GM18873 (cell line): ENCODE data around the gene CCR7.

Experiments used
- ATAC-seq: cut with Tn5 transposase; IDR thresholded peaks from one replicate; pipeline ENCODE4 v1.9.1; 2021; ENCODE audit warnings: mild to moderate bottlenecking, moderate library complexity, moderate number of reproducible peaks; ENCODE audit not compliant: unreplicated experiment, low FRiP score

Gene CCR7

DNA sequence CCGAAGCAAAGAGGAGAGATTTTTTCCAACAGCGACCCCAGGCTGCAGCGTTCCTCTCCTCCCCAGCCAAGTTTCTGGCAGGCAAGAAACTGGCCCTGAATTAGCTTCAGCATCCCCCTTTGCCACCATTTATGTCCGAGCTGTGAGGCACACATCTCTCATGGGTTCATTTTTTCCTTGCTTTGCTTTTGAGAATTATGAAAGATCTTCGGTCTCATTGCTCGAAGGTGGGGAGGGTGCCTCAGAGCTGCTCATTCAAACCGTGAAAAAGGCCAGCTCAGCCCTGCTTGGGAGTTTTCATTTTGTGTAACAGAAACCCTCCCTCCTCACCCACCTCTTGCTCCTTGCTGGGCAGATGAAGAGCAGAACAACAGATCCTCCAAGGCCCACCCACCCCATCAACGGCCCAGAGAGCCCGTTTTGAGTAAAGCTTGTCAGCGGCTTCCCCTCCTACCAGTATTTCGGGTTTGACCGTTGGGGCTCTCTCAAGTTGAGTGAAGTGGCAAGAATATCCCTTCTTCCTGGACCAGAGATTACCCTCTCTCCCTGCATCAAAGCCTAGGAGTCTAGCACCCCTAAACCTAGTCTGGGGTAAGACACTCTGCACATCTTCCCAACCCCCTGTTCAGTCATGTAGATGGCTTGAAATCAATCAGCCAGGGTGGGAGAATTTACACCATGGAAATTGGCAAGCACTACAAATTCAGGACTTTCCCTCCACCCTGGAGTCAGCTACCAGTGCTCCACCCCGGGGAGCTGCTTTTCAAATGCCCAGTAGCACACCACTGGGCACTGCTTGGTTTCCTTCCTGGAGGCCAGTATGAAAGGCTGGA, 1.8 kb downstream of the CCR7 start:
- ATAC-seq, result no peak

DNA sequence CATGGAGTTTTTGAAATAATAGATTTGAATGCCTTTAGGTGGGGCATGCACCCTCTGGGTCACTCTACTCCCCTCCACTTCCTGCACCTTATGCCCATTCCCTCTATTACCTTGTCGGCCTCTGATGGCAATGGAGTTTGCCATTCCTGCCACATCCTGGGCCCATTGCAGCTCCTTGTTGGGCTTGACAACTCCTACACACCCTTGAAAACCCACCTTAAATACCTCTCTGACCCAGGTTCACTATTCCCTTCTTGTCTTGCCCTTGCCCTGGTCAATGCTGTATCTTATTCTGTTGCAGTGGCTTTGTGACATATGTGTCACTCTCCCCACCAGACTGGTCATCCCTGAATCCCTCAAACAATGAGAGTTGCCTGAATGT, 2.4 kb downstream of the CCR7 start:
- no peak for ATAC-seq

DNA sequence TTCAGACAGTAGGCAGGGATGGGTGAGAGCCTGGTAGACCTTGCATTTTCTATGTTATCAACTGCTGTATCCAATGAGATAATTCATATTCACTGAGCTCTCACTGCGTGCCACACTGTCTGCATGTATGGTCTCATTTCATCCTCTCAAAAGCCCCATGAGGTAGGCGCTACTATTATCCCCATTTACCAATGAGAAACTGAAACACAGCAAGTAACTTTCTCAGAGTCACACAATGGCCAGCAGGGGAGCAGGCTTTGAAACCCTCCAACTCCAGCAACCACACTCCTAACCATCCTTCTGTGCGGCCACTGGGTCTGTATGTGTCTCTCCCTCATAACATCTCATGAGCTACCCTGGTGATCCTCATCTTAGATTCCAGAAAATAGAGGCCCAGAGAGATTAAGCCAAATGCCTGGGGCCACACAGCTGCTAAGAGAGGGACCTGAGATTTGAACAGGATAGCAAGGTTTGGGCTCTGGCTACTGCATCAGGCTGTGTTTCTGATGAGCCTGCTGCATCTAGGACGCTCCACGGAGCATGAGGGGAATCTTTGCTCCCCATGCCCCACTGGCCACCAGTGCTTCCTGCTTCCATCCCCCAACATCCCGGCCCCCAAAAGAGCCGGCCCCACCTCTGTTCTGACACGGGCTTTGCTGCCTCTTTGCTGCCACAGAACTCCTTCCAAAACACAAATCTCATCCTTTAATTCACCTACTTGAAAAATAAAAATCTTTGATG, 3.2 kb downstream of the CCR7 start:
- ATAC-seq, result no peak

DNA sequence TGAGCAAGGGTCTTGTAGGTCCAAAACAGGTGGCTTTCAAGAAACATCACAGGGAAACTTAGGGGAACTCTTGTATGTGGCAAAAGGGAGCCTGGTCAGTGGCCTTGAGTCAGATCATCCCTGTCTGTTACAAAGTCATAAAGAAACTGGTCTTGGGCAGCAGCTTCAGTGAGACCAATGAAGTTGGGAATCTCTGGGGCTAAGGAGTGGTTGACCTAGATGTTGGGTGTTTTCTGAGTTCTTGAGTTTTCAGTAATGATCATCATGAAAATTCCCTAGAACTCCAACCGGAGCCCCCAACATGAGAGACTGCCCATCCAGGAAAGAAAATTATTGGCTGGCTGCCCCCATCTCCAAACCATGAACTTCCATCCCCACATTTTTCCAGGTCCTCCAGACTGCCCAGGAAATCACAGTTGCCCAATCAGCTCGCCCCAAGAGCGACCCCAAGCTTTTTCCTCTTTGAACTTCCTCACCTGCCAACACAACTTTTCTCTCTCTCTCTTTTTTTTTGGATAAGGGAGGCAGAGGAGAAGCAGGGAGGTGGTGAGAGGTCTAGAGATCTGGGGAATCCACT, 3.9 kb downstream of the CCR7 start:
- peak; percentile 27 for ATAC-seq

DNA sequence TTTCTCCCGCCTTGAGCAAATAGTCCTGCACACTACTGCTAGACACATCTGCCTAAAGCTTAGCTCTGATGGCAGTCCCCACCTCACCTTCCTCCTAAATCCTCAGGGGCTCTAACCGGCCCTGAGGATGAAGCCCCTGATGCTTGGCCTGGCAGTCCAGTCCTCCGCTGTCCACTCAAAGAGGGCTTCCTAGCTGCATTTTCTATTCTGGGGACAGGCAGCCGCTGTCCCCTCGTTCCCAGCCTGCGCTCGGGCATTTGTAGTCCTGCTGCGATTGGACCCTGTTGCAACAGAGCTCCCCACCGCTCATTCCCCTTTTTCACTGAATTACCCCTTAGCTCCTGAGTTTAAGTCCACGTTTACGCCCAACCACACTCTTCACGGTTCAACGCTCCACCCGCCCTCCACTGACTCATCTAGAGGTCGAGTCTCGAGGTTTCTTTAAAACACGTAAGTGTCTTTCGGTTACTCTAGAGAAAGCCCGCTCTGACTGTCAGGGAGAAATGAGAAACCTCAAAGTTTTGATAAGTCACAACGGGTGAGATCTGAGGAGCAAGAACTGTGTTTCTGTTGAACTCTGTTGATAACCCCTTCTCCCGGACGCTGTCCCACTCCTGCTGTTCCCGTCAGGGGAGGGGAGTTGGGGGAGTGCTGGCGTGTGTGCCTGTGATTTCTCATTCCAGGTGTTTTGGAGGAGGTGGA, 4.5 kb downstream of the CCR7 start:
- peak; percentile 40 for ATAC-seq

DNA sequence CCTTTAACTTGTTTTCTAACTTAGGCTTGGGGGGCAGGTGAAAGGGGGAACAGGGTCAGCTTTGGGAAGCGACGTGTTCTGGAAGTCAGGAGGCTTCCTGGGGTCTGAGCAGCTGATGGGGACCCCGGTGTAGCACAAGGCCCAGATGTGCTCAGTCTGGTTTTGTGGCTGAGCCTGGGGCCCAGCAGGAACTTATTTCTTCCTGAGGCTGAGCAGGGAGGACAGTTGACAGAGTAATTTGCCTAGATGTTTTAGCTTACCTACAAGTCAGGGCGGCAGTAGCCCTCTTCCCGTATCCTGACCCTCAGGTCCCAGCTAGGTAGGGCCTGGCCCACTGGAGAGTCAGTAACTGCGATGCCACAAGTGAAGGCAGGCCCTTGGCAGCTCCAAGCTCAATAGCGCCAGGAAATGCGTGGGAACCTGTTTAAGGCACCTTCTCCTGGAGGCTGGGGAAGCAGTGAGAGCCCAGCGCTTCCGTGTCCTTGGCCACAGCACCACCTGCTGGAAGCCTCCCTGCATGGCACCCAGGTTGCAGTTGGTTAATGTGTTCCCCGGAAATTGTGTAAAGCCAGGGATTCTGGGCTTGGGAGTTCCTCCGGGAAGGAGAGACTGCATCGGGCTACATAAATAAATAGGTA, 5.2 kb downstream of the CCR7 start:
- no peak for ATAC-seq

DNA sequence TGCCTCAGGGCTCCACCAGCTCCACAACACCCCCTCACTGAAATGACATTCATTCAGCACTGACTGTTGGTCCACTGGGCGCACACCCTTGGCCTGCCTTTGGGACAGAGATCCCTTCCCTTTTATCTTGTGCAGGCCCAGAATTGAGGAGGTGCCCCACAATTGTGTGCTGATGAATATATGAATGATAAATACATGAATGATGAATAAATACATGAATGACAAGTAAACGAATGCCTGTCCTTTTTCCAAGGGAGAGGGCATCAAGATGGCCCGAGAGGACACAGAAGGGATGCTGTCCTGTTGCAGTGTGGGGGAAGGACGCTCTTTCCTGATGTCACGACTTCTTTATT, 5.7 kb downstream of the CCR7 start:
- ATAC-seq, result no peak

DNA sequence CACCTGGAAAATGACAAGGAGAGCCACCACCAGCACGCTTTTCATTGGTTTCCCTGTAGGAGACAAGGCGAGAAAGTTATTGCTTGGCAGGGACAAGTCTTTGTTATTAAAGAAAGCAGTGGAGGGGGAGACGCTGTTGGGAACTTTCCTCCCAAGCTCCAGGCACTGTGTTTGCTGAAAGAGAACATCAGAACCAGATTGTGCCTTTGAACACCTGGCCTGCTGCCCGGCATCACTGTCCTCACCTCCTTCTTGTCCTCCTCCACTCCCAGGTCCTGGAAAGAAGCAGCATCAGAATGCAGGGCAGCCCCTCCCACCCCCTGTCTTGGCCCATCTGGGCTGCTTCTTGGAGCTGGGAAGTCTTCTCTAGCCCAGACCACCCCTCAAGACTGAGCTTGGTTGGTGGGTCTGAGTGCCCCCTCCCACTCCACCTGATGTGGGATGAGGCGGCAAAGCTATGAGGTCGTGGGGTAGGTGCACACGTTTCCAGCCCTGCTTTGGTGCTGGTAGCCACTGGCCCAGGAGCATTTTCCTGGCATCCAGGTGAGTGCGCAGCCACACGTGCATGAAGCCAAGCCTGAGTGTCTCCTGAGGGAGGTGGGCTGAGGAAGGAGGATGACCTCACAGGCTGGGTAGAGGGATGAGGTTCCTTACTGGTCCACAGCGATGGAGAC, 6.2 kb downstream of the CCR7 start:
- no peak for ATAC-seq

DNA sequence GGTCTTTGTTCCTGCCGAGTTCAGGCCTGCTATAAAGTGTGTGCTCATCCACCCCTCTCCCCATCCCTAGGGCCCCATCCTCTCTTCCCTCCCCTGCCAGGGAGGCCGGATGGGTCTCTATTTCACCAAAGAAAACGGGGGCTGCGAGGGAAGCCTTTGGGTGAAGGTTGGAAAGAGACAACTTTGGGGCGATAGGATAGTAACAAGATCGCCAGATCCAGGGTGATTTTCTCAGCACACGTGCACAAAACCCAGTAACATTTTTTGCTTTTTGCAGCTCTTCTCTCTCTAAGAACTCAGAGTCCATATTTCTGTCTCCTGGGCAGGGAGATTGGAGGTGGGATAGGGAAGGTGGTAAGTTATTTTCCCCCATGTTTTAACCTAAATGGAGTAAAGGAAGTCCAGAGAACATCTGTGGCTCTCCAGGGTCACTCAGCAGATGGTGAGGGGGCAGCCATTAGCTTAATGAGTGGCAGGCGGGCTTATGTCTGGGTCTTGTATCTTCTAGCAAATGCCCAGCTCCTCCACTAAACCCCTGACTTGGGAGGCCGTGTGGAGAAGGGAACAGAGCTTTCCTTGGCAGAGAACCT, 6.9 kb downstream of the CCR7 start:
- ATAC-seq, result no peak

DNA sequence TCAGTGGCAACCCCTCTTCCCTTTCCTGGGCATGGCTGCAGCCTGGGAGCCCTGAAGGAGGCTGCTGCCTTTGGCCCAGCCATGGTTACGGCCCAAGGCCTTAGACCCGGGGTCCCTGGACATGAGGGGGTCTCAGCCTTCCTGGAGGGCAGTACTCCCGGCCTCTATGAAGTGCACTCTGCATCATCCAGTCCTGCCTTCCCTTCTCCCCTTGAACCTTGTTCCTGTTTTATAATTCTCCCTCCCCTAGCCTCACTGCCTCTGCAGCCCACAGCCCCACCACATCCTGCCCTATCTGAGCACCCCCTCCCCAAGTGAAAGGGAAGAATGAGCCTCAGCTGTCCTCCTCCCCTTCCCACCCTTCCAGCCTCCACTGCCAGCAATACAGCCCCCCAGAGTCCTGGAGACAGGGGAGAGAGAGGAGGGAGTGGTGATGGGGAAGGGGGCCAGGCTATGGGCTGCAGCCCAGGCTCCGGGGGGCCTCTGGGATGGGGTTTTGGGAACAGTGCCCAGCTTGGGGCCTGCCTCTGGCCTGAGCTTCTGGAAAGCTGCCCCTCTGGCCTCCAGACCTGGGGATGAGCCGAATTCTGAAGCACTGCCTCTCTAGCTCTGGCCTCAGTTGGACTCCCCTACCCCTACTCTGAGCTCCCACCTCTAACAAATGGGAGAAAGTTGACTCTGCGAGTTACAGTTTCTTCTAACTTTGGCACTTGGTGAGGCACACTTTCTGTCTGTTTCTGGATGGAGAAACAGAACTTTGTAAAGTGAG, 7.6 kb downstream of the CCR7 start:
- ATAC-seq, result no peak

DNA sequence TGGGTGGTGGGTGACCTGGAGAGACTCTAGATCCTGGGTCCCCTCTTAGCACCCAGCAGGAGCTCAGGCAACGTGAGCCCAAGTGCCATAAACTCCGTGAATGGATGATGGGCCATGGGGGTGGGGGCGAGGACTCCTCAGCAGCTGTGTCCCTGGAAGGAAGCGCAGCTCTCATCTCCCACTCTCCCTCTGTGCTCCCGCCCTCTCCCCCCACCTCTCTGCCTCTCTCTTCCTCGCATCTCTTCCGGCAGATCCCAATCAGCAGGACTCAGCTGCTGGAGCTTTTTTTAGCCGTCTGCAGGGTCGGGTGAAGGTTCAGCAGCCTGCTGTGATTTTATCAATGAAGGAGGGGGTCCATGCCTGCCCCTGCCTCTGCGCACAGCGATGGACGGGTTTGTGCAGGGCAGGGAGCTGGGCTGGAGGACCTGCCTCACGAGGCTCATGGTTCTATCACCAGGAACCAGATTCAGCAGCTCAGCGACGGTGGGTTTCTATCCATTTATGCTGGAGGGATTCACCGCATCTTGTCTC, 8.3 kb downstream of the CCR7 start:
- no peak for ATAC-seq

DNA sequence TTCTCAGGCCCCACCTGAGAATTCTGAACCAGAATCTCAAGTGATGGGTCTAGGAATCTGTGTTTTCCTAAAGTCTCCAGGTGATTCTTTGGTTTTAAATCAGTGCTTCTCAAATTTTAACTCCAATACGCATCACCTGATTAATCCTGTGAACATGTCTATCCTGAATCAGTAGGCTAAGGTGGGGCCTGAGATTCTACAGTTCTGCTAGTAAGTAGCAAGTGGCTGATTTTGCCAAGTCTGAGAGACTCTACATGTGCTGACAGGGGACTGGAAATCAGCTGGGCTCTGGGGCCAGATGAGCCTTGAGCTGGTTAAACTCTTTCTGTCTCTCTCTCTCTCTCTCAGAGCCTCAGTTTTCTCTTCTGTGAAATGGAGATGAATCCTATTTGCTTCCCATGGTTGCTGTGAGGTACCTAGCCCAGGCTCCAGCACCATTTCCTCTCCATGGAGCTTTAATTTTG, 9.0 kb downstream of the CCR7 start:
- no peak for ATAC-seq

DNA sequence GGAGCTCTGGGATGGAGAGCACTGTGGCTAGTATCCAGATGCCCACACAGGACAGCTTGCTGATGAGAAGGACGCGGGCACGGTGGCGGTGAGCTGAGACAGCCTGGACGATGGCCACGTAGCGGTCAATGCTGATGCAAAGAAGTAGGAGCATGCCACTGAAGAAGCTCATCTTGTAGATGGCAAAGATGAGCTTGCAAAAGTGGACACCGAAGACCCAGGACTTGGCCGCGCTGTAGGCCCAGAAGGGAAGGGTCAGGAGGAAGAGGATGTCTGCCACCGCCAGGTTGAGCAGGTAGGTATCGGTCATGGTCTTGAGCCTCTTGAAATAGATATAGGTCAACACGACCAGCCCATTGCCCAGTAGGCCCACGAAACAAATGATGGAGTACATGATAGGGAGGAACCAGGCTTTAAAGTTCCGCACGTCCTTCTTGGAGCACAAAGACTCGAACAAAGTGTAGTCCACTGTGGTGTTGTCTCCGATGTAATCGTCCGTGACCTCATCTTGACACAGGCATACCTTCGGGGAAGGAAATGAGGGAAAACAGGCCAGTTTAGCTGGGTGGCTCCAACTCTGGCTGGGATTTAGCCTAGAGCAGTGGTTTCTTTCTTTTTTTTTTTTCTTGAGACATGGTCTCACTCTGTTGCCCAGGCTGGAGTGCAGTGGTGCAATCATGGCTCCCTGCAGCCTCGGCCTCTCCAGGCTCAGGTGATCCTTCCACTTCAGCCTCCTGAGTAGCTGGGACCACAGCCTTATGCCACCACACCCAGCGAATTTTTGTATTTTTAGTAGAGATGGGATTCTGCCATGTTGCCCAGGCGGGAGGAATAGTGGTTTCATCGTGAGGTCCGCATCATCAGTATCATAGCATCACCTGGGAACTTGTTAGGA, 9.7 kb downstream of the CCR7 start:
- ATAC-seq, result no peak

DNA sequence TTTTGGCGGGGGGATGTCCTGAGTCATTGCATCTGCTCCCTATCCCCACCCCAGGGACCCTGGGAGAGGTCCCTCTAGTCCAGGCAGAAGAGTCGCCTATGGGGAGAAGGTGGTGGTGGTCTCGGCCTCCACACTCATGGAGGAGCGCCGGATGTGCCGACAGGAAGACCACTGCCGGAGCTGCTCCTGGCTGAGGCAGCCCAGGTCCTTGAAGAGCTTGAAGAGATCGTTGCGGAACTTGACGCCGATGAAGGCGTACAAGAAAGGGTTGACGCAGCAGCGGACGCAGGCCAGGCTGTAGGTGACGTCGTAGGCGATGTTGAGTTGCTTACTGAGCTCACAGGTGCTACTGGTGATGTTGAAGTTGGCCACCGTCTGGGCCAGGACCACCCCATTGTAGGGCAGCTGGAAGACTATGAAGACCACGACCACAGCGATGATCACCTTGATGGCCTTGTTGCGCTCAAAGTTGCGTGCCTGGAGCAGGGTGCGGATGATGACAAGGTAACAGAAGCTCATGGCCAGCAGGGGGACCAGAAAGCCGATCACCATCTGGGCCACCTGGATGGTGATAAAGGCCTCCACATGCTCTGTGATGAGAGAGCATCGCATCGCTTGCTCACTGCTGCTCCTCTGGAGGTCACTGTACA, 10.5 kb downstream of the CCR7 start:
- no peak for ATAC-seq

DNA sequence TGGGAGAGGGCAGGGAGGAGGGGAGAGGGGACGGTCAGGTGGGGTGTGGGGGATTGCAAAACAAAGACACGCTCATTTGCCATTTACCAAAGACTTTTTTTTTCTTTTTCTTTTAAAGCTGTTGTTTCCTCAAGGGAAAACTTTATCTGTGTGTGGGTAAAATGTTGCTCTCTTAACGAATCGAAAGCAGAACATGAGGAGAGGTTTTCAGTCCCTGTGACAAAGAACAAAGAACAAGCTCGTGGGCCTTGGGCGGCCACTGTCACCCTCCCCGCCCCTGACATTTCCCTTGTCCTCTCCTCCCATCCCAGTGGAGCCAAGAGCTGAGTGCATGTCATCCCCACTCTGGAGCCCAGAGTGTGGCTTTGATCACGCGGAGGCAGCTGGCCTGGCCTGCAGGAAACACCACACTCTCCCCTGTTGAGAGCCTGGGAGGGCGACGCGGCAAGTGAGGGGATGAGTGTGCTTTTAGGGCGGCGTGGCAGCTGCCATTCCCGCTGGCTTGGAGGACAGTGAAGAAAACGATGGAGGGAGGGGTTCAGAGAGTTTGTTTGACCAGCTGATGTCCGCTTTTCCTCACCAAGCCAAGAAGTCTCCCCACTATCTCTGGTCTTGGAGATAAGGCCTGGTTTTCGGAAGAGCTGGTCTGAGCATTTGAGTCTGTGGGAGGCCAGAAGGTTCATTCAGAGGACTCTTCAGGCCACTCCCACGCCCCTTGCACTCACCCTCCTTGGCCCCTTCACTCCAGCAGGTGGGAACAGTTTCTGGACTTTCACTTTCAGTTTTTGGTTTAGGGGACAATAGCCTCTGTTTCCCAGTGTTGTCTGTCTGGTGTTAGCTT, 11.4 kb downstream of the CCR7 start:
- ATAC-seq, result no peak
